HepG2 (cell line): Measurements from ENCODE around the gene CLIP2. TPM values are rescaled to one million over a fixed set of nuclear protein-coding genes. Genes with fewer than 3 reads are reported as not detected.

Experiments
- ATF3 ChIP-seq: sonication (generic); formaldehyde crosslinking; IDR thresholded peaks from 2 replicates; pipeline ENCODE4 v1.4.0; 2020; ENCODE audit warnings: missing genetic modification reagents
- BCLAF1 ChIP-seq: fragments of 450-650 bp; IDR thresholded peaks from 2 replicates; pipeline ENCODE4 v1.6.1; 2017; ENCODE audit warnings: mild to moderate bottlenecking
- CCDC6 ChIP-seq: sonication (generic); formaldehyde crosslinking; IDR thresholded peaks from 2 replicates; pipeline ENCODE4 v1.8.1; 2022; ENCODE audit warnings: mild to moderate bottlenecking, missing genetic modification reagents, moderate library complexity
- ELF4 ChIP-seq: sonication (generic); formaldehyde crosslinking; IDR thresholded peaks from 2 replicates; pipeline ENCODE4 v1.5.0; 2020; ENCODE audit warnings: missing genetic modification reagents, mild to moderate bottlenecking, moderate library complexity, borderline replicate concordance
- MTA1 ChIP-seq: sonication (generic); formaldehyde crosslinking; IDR thresholded peaks from 2 replicates; pipeline ENCODE4 v1.4.0; 2020; ENCODE audit warnings: missing genetic modification reagents, mild to moderate bottlenecking, borderline replicate concordance
- PAWR ChIP-seq: sonication (generic); formaldehyde crosslinking; IDR thresholded peaks from 2 replicates; pipeline ENCODE4 v1.4.0; 2020; ENCODE audit warnings: missing genetic modification reagents, mild to moderate bottlenecking, borderline replicate concordance
- PPARG ChIP-seq: conservative IDR thresholded peaks from 2 replicates; pipeline ENCODE4 v1.6.1; 2016; ENCODE audit warnings: missing biosample characterization, missing genetic modification reagents
- SNAPC2 ChIP-seq: sonication (generic); formaldehyde crosslinking; IDR thresholded peaks from 2 replicates; pipeline ENCODE4 v1.8.1; 2022; ENCODE audit warnings: mild to moderate bottlenecking, missing genetic modification reagents
- YEATS4 ChIP-seq: sonication (generic); formaldehyde crosslinking; IDR thresholded peaks from 2 replicates; pipeline ENCODE4 v1.4.0; 2020; ENCODE audit warnings: missing genetic modification reagents, borderline replicate concordance
- YY1 ChIP-seq: IDR thresholded peaks from 2 replicates; pipeline ENCODE4 v1.6.1; 2011; ENCODE audit warnings: low read length, low read depth, moderate library complexity, mild to moderate bottlenecking; ENCODE audit not compliant: insufficient read depth, insufficient replicate concordance
- ZBTB43 ChIP-seq: sonication (generic); formaldehyde crosslinking; conservative IDR thresholded peaks from 2 replicates; pipeline ENCODE4 v1.4.0; 2020; ENCODE audit warnings: missing genetic modification reagents
- ZNF24 ChIP-seq: fragments of 450-650 bp; IDR thresholded peaks from 2 replicates; pipeline ENCODE4 v1.6.1; 2017; ENCODE audit warnings: antibody characterized with exemption, mild to moderate bottlenecking
- ZNF407 ChIP-seq: sonication (generic); formaldehyde crosslinking; IDR thresholded peaks from one replicate; pipeline ENCODE4 v1.5.1; 2020; ENCODE audit warnings: mild to moderate bottlenecking, missing genetic modification reagents; ENCODE audit errors: not compliant biosample characterization
- ZNF720 ChIP-seq: sonication (generic); formaldehyde crosslinking; IDR thresholded peaks from 2 replicates; pipeline ENCODE4 v1.4.0; 2020; ENCODE audit warnings: missing genetic modification reagents
- polyA plus RNA-seq, 8 experiments: library from polyadenylated mRNA; depleted of rRNA in 3 of 8; stranded (reverse) in 7 of 8; unstranded in 1 of 8; fragments of >200 nt; fragmentation: Illumina TruSeq in 4 of 8; extraction: Trizol in 4 of 8; gene quantifications; 2 replicates each; pipeline versions ENCODE4 v1.2.1 to v1.2.3, GENCODE V29; 2011 to 2016; ENCODE audit warnings: low read depth in 4 of 8, missing spikeins in 1 of 8, mixed read lengths in 1 of 8; ENCODE audit not compliant: insufficient read depth in 1 of 8
- total RNA-seq, 5 experiments: library from RNA; depleted of rRNA; stranded (reverse); fragments of >200 nt; fragmentation: Illumina TruSeq; extraction: Trizol; gene quantifications; 2 replicates each; pipeline ENCODE4 v1.2.3, GENCODE V29; 2016; ENCODE audit warnings: low read depth in 1 of 5
- TF ChIP-seq, protein P1 (sequence below): sonication (generic); formaldehyde crosslinking; IDR thresholded peaks from 2 replicates; pipeline ENCODE4 v1.4.0; 2020; ENCODE audit warnings: mild to moderate bottlenecking, low read depth, missing genetic modification reagents

The CLIP2 gene
- total and polyA plus RNA-seq, 2 of the 13 experiments (the other 11 are each of a cell fraction or from before 2014, with no cell fraction given): 6.5 to 17.4 TPM

DNA sequence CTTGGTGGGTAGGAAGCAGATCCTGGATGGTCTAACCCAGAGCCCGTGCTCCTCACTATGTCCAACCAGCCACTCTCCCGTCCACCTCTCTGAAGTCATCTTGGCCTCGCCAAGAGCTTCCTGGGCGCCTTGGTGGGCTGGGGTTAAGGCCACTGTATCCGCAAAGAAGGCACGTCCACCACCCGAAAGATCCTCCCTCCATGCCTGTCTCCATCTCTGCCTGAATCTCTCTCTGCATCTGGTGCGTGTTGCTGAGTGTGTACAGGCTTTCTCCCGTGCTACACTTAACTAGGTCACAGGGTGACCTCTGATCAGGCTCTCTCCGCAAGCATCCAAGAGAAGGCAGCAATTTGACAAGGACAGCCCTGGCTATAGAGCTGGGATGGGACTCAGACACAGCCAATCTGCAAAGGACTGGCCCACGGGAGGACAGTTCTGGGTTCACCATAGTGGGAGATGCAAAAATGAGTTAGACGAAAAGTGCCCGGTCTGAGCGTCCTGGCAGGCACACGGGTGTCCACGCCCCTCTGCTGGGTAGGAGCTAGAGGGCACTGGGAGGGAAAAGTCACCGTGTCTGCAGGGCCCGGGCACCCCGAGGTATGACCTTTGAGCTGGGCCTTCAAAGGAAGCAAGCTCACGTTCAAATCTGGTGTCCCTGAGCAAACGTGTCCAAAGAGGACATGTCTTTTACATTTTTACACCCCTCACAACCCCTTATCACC lies 25.6 kb upstream of the CLIP2 start (continued):
- TF ChIP-seq ELF4 (CRISPR knock-in tag) (no peak), MTA1 (CRISPR knock-in tag) (peak; percentile 85; the same call in 1 of the 2 replicates), CCDC6 (CRISPR knock-in tag) (no peak), YY1 (no peak), ATF3 (CRISPR knock-in tag) (no peak), ZNF720 (CRISPR knock-in tag) (no peak), BCLAF1 (no peak), ZNF407 (no peak), YEATS4 (CRISPR knock-in tag) (0 out of 2 replicates have a peak, but pooled peaks have one; percentile 39), ZBTB43 (CRISPR knock-in tag) (0 out of 2 replicates have a peak, but pooled peaks have one; percentile 28), PPARG (CRISPR knock-in tag) (peak; percentile 87), SNAPC2 (CRISPR knock-in tag) (no peak), PAWR (no peak), ZNF24 (no peak)
- TF ChIP-seq, protein P1, sequence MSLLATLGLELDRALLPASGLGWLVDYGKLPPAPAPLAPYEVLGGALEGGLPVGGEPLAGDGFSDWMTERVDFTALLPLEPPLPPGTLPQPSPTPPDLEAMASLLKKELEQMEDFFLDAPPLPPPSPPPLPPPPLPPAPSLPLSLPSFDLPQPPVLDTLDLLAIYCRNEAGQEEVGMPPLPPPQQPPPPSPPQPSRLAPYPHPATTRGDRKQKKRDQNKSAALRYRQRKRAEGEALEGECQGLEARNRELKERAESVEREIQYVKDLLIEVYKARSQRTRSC: no peak
